Epithelial cell of proximal tubule (primary cell): ENCODE data around the gene GJA4. TPM values are rescaled to one million over a fixed set of nuclear protein-coding genes. Genes with fewer than 3 reads are reported as not detected.

Experiments
- DNase-seq: peaks from one replicate; pipeline ENCODE4 v3.0.0-alpha.2; 2011; ENCODE audit warnings: low read depth
- H3K4me3 ChIP-seq: 2 replicates; pipeline ENCODE4 v1.5.1; 2011; ENCODE audit warnings: low read depth, mild to moderate bottlenecking, low read length
- CTCF ChIP-seq: conservative IDR thresholded peaks from 2 replicates; pipeline ENCODE4 v1.5.1; 2012; ENCODE audit warnings: low read depth, mild to moderate bottlenecking, low read length
- total RNA-seq: library from RNA; depleted of rRNA; stranded (reverse); fragments of >200 nt; gene quantifications from 2 replicates; pipeline ENCODE4 v1.2.3, GENCODE V29; 2015

GJA4 gene
- total RNA-seq, 1 donor from 2014 or later, result not detected

GRCh38 chr1:34790985-34791384 is 1.8 kb upstream of the GJA4 start:
- no peak for TF ChIP-seq CTCF
- no peak for DNase-seq
- H3K4me3 ChIP-seq, result no peak overlapping the region

GRCh38 chr1:34792424-34792823 is 375 bp upstream of the GJA4 start:
- no peak overlapping the region for H3K4me3 ChIP-seq
- no peak for TF ChIP-seq CTCF
- DNase-seq, result no peak

- no peak overlapping the region for H3K4me3 ChIP-seq
- no peak for TF ChIP-seq CTCF
- DNase-seq, result no peak
These were observed 1.4 kb downstream of the GJA4 start for GRCh38 chr1:34794001-34794789.

- no peak for TF ChIP-seq CTCF
- DNase-seq, result no peak
- H3K4me3 ChIP-seq, result no peak overlapping the region
These were observed 2.0 kb downstream of the GJA4 start for GRCh38 chr1:34794790-34795180.

GRCh38 chr1:34795916-34796315 is 3.1 kb downstream of the GJA4 start:
- TF ChIP-seq CTCF, result no peak
- no peak overlapping the region for H3K4me3 ChIP-seq
- no peak for DNase-seq

- no peak for DNase-seq
- H3K4me3 ChIP-seq, result no peak overlapping the region
- TF ChIP-seq CTCF, result no peak
These were observed 4.2 kb downstream of the GJA4 start for GRCh38 chr1:34796990-34797389.

- no peak overlapping the region for H3K4me3 ChIP-seq
- DNase-seq, result no peak
- TF ChIP-seq CTCF, result no peak
These were observed 7.4 kb downstream of the GJA4 start for GRCh38 chr1:34800214-34800613.
